WERI-Rb-1 (cell line): ENCODE data around the gene SIGLEC9.
"Not testable (repeated sequence)": the region's sequence is repeated elsewhere in the genome, so short reads cannot be mapped to it uniquely, and the experiment has no call there.

Source experiments
- DNase-seq: peaks from one replicate; pipeline ENCODE4 v3.0.0-alpha.2; 2020
- H3K27ac ChIP-seq: fragments of 250-450 bp; sonication (Bioruptor Pico); 2 replicates; pipeline ENCODE4 v1.5.1; 2020; ENCODE audit warnings: mild to moderate bottlenecking, moderate library complexity
- H3K27me3 ChIP-seq: fragments of 250-450 bp; sonication (Bioruptor Pico); 2 replicates; pipeline ENCODE4 v1.5.1; 2021; ENCODE audit warnings: mild to moderate bottlenecking, low read depth, moderate library complexity; ENCODE audit not compliant: insufficient read depth, severe bottlenecking
- H3K36me3 ChIP-seq: fragments of 250-450 bp; sonication (Bioruptor Pico); 2 replicates; pipeline ENCODE4 v1.5.1; 2020; ENCODE audit warnings: mild to moderate bottlenecking, moderate library complexity
- H3K4me3 ChIP-seq: 2 replicates; pipeline ENCODE4 v1.5.1; 2011; ENCODE audit warnings: low read depth, mild to moderate bottlenecking, control low read depth, low read length
- H3K9me3 ChIP-seq: fragments of 250-450 bp; sonication (Bioruptor Pico); 2 replicates; pipeline ENCODE4 v1.5.1; 2021; ENCODE audit warnings: mild to moderate bottlenecking, moderate library complexity; ENCODE audit not compliant: severe bottlenecking
- CTCF ChIP-seq: IDR thresholded peaks from 2 replicates; pipeline ENCODE4 v1.5.1; 2011; ENCODE audit warnings: low read depth, mild to moderate bottlenecking, control low read depth, inconsistent platforms, low read length

Gene SIGLEC9

GRCh38 chr19:51168564-51169282 is 44.0 kb downstream of the SIGLEC9 start:
- H3K4me3 ChIP-seq, result no peak overlapping the region
- no peak for DNase-seq
- H3K27ac ChIP-seq, result no peak overlapping the region
- no peaks in the 10 kb centered on the region for H3K9me3 ChIP-seq
- H3K36me3 ChIP-seq, result no peaks in the 10 kb centered on the region
- no peak for TF ChIP-seq CTCF
- H3K27me3 ChIP-seq, result peaks cover 91% of the 10 kb centered on the region

DNA sequence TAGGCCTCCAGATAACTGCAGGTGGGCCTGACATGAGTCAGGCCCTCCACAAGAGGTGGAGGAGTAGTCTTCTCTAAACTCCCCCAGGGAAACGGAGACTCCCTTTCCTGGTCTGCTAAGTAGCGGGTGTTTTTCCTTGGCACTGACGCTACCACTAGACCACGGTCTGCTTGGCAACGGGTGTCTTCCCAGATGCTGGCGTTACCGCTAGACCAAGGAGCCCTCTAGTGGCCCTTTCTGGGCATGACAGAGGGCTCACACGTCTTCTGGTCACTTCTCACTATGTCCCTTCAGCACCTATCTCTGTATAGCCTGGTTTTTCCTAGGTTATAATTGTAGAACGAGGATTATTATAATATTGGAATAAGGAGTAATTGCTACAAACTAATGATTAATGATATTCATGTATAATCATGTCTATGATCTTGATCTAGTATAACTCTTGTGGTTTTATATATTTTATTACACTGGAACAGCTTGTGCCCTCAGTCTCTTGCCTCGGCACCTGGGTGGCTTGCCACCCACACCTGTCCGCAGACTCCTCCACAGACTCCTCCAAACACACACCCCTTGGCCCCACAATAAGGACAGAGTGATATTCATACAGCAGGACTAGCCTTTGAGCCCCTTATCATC is 44.7 kb downstream of the SIGLEC9 start:
- H3K9me3 ChIP-seq, H3K36me3 ChIP-seq, H3K4me3 ChIP-seq, H3K27ac ChIP-seq: not testable (repeated sequence)
- peaks cover 90% of the 10 kb centered on the region for H3K27me3 ChIP-seq
- TF ChIP-seq CTCF, result peak; percentile 60
- peak; percentile 55 for DNase-seq

GRCh38 chr19:51172223-51172622 is 47.5 kb downstream of the SIGLEC9 start:
- H3K9me3 ChIP-seq, result no peaks in the 10 kb centered on the region
- no peak for DNase-seq
- no peak overlapping the region for H3K27ac ChIP-seq
- no peak for TF ChIP-seq CTCF
- H3K36me3 ChIP-seq, result no peaks in the 10 kb centered on the region
- H3K27me3 ChIP-seq, result peaks cover 89% of the 10 kb centered on the region
- no peak overlapping the region for H3K4me3 ChIP-seq

GRCh38 chr19:51173681-51174080 is 49.0 kb downstream of the SIGLEC9 start:
- DNase-seq, result no peak
- Histone ChIP-seq H3K4me3 (no peak overlapping the region), H3K27ac (no peak overlapping the region), H3K9me3 (no peaks in the 10 kb centered on the region), H3K27me3 (peaks cover 86% of the 10 kb centered on the region), H3K36me3 (no peaks in the 10 kb centered on the region)
- no peak for TF ChIP-seq CTCF

GRCh38 chr19:51179256-51179655 is 54.5 kb downstream of the SIGLEC9 start:
- TF ChIP-seq CTCF, result no peak
- no peak overlapping the region for H3K4me3 ChIP-seq
- no peak overlapping the region for H3K27ac ChIP-seq
- H3K36me3 ChIP-seq, result no peaks in the 10 kb centered on the region
- no peaks in the 10 kb centered on the region for H3K9me3 ChIP-seq
- H3K27me3 ChIP-seq, result peaks cover 74% of the 10 kb centered on the region
- DNase-seq, result no peak
